SU-DHL-6 (cell line): ENCODE data around the gene NINL.

Source experiments
- CTCF ChIP-seq: fragments of 200-600 bp; sonication (generic); IDR thresholded peaks from one replicate; pipeline ENCODE4 v1.5.1; 2017; ENCODE audit warnings: antibody characterized with exemption, mild to moderate bottlenecking, low read length, moderate library complexity; ENCODE audit not compliant: insufficient read depth, poor library complexity, severe bottlenecking
- EZH2phosphoT487 ChIP-seq: fragments of 200-600 bp; sonication (generic), shearing (Covaris generic); conservative IDR thresholded peaks from 2 replicates; pipeline ENCODE4 v1.6.1; 2018; ENCODE audit warnings: mild to moderate bottlenecking, antibody characterized with exemption, low read length, moderate library complexity, mixed read lengths

GRCh38 chr20:25510721-25511120, 74.6 kb downstream of the NINL start:
- no peak for TF ChIP-seq CTCF
- TF ChIP-seq EZH2phosphoT487, result no peak
